ENCODE measurements around the gene EPB41L3.

GRCh38 chr18:5507756-5508155, 36.0 kb downstream of the EPB41L3 start:
- TF ChIP-seq EZH2 (IDR thresholded peaks at IDR 0.05; ENCODE audit: insufficient read depth, poor library complexity, severe bottlenecking) (no peak), EZH2phosphoT487 (IDR thresholded peaks at IDR 0.05; ENCODE audit: insufficient read depth, low read depth) (no peak)

All from GM23248 (cell line).